Ureter (tissue), 1 donor: ENCODE results near the gene AZIN2. TPM values are rescaled to one million over a fixed set of nuclear protein-coding genes. Genes with fewer than 3 reads are reported as not detected.
A peak's percentile ranks its signal among the peaks of the same experiment; 100 is the strongest.
"Not testable (repeated sequence)": the region's sequence is repeated elsewhere in the genome, so short reads cannot be mapped to it uniquely, and the experiment has no call there.

Source experiments
- DNase-seq: peaks from one replicate; pipeline ENCODE4 v3.0.0-alpha.2; 2020; ENCODE audit warnings: low spot score
- total RNA-seq: library from RNA; stranded (reverse); gene quantifications from one replicate; pipeline ENCODE4 v1.2.4, GENCODE V29; 2023
- donor health status: DM: yes; HTN: yes; CAD: no.

The AZIN2 gene
- total RNA-seq, 1 donor from 2014 or later: 4.6 TPM

DNA sequence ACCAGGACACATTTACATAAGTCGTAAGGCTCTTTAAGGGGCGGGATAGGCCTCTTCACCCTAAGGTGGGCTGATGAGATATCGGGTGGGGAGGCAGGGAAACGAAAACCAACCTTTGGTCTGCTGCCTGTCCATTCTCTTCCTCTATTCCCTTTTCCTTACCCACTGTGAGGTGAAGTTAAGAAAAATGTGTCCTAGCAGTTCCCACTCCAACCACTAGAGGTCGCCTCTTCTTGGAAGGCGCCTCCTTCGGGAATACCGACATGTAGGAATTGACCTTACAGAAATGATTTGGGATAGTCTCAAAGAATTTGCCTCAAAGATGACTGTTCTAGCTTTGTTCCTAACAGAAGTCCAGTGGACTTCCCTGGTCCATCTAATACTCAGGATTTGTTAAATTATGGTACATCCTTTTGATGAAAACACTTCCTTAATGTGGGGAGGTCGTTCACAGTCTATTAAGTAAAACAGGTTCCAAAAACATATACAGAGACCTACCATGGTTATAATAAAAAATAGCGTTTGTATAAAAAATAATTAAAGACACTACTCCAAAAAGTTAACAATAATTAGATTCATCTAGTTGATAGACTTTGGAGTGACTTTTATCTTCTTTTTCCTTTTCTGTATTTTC lies 14.1 kb downstream of the AZIN2 start:
- DNase-seq: peak; percentile 60

DNA sequence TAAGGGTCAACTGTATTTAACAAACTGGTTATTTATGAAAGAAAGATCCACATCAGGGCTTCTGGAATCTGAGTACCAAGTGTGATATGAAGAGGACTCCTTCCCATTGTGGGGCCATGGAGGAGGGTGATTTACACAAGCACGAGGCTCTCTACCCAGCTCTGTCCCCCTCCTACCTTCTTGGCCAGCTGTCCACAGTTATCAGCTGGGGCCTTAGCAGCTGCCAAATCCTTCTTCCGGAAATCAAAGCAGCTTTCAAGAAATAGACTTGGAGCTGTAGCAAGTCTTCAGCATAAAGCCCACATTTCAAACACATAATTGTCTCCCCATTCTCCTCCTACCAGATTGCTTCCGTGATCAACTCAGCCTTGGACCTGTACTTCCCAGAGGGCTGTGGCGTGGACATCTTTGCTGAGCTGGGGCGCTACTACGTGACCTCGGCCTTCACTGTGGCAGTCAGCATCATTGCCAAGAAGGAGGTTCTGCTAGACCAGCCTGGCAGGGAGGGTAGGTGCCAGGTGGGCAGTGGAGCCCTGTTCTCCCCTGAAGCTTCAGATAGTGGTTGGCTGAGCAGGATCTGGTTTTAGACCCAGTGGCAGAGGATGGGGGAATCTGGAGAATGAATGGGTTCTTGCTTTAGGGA lies 15.5 kb downstream of the AZIN2 start:
- no peak for DNase-seq

DNA sequence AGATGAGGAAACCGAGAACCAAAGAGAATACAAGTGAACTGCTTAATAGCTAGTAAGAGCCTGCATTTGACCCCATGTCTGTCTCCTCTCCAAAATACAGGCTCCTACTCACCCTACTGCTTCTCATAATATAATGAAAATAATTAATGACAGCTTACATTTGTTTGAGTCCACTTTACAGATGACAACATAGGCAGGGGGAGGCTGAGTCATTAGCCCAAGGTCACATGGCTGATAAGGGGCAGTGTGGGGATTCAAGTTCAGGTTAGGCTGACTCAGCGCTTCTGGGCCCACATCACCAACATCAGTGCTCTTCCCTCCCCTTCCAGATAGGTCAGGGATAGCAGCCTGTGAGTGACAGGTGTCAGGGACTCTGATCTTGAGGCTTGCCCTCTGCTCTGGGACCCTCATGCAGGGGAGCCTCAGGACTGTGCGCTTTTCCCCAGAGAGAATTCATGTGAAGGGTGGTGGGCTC lies 16.2 kb downstream of the AZIN2 start:
- no peak for DNase-seq

DNA sequence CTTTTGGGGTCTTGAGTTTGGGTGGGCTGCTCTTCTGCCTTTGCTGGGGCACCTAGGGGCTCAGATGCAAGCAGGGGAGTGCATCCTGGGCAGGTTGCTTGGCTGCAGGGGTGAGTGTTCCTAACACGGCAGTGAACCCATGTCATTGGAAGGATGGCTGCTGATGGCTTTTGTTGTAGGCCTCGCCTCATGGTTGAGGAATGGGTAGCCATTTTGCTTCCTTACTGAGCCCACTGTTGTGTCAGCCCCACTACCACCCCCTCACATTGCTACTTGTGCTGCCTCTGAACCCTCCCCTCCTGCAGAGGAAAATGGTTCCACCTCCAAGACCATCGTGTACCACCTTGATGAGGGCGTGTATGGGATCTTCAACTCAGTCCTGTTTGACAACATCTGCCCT lies 16.8 kb downstream of the AZIN2 start:
- no peak for DNase-seq

DNA sequence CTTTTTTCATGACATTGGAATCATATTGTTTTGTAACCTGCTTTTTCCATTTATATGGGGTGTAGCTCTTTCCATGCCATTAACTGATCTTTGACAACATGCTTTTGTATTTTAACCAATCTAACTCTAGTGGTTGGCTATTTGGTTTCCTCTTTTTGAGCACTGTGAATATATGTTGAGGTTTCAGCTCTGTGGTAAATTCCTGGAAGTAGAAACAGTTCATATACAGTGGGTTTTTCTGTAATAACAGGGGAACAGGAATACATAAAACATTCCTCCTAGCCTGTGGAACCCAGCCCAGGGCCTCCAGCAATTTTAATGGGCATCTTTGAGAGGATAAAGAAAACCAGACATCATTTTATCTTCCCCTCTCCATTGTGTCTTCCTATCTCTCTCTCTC lies 17.4 kb downstream of the AZIN2 start:
- DNase-seq: no peak

DNA sequence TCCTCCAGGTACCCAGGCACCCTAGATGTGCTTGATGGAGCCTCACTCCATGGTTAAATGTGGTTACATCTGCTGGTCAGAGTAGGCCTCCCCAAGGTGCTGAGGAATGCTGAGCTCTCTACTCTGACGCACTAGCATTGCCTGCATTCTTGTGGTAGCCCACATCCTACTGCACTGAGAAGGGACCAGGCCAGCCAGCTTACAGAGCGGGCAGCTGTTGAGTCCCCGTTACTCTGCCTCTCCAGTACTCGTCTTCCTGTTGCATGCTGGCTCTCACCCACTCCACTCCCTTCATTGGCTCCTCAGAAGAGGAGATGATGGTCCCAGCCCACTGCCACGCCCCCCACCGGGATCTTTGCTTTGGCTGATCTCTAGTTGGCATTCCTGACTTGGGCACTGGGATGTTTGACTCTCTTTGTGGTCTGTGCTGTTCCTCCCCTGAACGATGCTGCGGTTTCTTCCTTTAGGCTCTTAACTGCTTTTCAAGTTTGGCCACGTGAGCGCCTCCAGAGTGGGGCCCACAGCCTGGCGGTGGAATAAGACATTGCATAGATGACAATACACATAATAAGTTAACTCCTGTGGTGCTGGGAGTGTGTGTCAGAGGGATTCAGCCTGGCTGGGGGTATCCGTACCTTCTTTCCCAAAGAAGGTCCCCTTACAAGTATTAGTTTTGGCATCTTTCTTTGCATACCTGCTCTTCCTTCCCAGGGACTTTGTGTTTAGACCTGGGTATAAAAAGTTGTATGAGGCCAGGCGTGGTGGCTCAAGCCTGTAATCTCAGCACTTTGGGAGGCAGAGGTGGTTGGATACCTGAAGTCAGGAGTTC lies 18.6 kb downstream of the AZIN2 start:
- DNase-seq: peak; percentile 52

DNA sequence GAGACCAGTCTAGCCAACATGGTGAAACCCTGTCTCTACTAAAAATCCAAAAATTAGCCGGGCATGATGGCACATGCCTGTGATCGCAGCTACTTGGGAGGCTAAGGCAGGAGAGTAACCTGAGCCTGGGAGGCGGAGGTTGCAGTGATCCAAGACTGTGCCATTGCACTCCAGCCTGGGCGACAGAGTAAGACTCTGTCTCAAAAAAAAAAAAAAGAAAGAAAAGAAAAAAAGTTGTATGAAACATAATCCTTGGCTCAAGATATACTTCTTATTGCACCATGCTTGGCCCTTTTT lies 19.1 kb downstream of the AZIN2 start:
- not testable (repeated sequence) for DNase-seq

DNA sequence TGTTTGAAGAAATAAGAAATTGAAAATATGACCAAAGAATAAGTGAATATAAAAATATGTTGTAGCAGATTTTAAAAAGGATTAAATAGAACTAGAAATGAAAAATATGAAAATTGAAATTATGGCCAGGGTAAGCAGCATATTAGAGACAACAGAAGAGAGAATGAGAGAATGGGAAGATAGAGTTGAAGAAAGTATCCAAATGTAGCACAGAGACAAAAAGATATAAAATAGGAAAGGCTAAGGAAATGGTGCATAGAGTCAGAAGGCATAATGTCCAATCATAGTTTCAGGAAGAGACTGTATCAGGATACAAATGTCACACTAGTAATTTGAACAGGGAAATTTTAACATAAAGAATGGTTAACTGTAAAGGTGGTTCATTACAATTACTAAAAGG lies 29.5 kb downstream of the AZIN2 start:
- no peak for DNase-seq

DNA sequence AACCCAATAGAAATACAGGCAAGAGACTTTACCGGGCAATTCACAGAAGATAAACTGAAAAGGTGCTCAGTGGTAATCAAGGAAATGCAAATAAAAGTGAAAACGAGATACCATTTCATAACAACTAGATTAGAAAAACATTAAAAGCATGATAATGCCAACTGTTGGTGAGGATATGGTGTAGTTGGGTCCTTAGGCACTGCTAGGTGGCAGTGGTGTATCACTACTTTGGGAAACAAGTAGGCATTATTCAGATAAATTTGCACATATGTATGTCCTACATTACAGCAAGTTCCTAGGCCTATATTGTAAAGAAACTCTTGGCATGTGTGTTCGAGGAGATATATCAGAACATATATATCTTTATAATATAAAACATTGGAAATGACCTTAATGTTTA lies 31.0 kb downstream of the AZIN2 start:
- DNase-seq: peak; percentile 8

DNA sequence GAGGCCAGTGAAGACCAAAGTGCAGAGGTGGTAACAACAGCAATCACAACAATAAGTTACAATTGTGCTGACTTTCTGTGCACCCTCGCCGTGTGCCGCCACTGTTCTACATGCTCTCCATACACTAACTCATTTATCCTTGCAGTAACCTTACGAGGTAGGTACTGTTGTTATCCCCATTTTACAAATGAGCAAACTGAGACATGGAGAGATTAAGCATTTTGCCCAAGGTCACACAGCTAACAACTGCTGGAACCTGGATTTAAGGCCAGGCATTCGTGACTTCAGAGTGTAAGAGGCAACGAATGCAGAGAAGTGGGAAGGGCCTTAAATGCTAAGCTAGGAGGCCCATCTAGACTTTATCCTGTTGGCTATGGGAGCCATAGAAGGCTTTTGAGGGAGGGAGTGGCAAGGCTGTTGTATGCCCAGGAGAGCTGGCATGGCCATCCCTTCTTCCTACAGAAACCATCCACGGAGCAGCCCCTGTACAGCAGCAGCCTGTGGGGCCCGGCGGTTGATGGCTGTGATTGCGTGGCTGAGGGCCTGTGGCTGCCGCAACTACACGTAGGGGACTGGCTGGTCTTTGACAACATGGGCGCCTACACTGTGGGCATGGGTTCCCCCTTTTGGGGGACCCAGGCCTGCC lies 36.6 kb downstream of the AZIN2 start:
- peak; percentile 29 for DNase-seq

DNA sequence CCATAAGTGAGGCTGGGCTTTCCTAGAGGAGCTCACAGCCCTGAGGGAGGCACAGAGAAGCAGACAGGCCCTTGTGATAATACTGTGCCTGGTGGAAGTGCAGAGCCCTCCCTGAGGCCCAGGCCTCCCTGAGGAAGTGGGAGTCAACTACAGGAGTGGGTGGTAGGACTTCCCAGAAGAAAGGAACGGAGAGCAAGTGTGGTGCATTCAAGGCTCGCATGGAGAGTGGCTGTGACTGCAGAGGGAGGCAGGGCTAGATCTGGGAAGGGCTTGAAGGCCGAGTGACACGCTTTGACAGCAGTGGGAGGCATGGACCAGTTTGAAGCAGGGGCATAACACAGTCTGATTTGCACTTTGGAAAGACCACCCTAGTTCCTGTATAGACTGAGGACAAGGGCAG lies 37.3 kb downstream of the AZIN2 start:
- DNase-seq: no peak

DNA sequence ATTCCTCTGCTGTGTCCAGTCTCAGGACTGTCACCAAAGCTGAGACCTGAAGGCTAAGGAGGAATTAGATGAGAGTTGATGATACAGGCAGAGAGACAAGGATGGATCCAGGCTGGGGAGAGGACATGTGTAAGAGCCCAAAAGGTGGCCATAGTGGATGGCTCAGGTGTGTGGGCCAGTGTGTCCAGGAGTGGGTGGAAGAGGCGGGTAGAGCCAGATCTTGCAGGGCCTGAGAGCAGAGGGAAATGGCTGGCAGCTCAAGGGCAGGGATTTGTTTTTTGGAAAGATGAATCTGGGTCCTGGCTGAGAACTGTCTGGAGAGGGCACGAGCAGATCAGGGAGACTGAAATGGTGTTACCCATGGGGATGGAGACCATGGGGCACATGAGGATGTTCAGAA lies 38.1 kb downstream of the AZIN2 start:
- DNase-seq: peak; percentile 17

DNA sequence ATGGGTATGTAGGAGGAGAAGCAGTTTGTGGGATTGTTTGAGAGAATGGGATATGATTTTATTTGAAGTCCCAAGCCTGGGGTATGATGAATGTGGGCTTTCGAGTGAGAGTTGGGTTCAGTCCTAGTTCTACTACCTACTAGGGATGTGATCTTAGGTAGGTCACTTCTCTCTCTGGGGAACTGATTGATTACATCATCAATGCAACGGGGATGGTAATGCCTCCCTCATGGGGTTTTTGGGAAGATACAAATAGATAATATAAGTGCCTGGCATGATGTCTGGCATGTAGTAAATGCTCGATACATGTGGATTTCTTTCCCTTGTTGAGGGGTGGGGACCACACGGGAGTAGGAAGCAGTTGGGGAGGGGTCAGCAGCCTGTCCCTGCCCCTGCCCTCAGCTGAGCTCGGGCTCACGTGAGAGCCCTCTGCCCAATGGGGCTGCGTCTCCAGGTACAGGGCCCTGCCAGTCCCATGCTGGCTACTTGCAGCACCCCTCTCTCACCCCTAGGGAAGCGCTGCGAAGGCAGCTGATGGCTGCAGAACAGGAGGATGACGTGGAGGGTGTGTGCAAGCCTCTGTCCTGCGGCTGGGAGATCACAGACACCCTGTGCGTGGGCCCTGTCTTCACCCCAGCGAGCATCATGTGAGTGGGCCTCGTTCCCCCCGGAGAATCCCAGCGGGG lies 38.7 kb downstream of the AZIN2 start:
- peak; percentile 39 for DNase-seq

DNA sequence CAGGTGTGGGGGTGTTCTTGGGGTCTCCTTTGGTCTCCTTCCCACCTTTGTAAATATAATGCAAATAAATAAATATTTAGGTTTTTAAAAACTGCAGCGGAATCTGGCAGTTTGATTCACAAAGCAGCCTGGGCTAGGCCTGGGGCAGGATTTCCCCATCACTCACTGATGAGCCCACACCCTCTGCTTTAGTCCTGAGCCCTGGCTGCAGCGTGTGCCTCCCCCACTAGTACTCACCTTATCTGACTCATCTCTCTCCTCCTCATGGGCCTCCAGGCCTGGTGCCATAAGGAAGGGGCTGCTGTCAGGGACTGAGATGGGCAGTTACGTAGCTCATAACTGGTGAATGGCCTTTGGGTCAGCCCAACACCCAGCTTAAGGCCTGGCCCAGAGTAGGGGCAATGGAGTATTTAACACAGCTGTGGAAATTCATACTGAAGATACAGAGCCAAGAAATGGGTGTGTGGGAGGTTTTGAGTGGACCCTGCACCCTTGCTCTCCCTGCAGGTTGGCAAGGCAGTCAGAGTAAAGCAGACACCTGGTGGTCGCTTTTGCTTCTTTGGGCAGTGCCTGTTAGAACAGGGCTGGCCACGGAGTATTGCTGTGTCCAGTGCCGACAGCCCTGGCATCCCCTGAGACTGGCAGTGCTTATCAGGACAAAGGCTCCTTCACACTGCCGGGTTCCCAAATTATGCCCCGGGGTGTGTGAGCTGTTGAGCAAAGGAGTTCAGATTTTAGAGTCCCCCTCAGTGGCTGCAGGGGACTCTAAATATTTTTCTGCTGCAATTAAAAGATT lies 39.7 kb downstream of the AZIN2 start:
- DNase-seq: peak; percentile 29

DNA sequence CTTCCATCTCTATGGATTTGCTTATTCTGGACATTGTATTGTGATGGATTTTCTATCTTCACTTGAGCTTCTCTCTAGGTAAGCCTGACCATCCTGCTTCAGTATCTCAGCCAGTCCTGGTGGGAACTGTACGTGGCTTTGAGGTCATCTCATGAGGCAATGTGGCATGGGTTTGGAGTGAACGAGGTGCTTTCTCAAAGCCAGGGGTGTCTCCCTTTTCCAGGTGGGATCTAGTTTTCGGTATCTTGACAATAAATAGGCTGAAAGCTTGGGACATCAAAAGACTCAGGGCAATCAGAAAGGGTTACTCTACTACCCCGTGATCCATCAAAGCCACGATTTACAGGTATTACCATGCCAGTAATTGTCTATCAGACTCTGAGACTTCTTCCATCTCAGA lies 40.8 kb downstream of the AZIN2 start:
- DNase-seq: peak; percentile 15

DNA sequence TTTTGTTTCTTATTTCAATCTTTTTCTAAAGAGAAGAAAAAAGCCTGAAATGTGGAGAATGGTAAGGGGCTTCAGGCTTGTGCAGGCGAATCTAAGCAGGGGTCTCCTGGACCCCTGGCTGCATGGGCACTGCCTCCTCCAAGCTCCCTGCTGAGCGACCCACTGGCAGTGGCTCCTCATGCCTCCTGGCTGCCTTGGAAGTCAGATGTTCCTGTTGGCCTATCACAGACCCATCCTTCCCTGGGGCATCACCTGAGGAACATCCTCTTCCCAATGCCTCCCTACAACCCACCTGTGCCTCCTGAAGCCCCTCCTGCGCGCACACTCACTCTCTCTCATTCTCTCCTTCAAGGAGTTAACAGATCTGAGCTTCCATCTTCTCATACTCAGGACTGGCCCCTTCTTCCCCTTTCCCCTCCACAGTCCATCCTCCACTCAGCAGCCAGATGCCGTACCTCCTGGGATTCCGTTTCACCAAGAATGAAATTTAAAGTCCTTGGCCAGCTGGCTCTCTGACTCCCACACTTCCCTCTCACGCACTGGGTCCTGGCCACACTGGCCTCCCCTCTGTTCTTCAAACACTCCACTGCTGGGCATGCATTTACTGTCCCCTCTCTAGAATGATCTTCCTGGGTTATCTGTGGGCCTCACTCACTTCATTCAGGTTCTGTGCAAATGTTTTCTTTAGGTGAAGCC lies 41.7 kb downstream of the AZIN2 start:
- DNase-seq: peak; percentile 29

DNA sequence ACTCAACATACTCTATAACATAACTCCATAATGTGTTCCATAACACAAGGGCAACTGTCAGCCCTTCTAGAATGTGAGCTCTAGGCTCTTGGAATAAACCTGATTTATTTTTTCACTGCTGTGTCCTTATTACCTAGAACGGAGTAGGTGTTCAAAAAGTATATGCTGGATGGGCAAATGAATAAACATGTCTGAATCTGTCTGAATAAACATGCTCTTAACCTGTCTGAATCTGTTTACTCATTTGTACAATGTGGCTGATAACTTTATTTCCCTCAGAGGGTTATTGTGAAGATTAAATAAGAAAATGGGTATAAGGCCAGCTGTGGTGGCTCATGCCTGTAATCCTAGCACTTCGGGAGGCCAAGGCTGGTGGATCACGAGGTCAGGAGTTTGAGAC lies 42.3 kb downstream of the AZIN2 start:
- DNase-seq: no peak

DNA sequence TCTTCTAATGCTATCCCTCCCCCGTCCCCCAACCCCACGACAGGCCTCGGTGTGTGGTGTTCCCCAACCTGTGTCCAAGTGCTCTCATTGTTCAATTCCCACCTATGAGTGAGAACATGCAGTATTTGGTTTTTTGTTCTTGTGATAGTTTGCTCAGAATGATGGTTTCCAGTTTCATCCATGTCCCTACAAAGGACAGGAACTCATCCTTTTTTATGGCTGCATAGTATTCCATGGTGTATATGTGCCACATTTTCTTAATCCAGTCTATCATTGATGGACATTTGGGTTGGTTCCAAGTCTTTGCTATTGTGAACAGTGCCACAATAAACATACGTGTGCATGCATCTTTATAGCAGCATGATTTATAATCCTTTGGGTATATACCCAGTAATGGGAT lies 43.7 kb downstream of the AZIN2 start:
- peak; percentile 31 for DNase-seq

DNA sequence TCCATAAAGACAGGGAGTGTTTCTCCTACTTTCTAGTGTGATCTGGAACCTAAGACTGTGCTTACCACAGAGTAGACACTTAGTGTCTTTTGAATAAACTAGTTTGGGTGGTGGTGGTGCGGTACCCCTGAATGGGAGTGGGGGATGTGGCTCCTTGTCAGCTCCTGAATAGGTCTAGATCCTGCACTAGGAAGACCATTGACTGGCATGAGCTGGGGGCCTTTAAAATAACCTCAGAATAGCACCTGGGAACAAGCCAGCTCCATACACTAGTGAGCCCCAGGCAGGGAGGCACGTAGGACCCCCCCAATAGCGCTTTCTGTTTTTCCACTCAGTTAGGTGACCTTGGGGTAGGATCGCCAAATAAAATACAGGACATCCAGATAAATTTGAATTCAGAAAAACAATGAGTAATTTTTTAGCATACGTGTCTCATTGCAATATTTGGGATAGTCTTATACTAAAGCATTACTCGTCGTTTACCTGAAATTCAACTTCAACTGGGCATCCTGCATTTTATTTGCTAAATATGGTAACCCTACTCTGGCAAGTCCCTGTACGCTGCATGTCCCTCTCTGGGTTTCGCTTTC lies 45.6 kb downstream of the AZIN2 start:
- peak; percentile 39 for DNase-seq
